SH-SY5Y (cell line): ENCODE measurements around the gene OBP2B.

Experiments used
- GATA2 ChIP-seq: IDR thresholded peaks from 2 replicates; pipeline ENCODE4 v1.6.1; 2011; ENCODE audit warnings: mild to moderate bottlenecking, low read depth, low read length
- GATA3 ChIP-seq: IDR thresholded peaks from 2 replicates; pipeline ENCODE4 v1.6.1; 2011; ENCODE audit warnings: low read depth, mild to moderate bottlenecking, low read length, moderate library complexity

DNA sequence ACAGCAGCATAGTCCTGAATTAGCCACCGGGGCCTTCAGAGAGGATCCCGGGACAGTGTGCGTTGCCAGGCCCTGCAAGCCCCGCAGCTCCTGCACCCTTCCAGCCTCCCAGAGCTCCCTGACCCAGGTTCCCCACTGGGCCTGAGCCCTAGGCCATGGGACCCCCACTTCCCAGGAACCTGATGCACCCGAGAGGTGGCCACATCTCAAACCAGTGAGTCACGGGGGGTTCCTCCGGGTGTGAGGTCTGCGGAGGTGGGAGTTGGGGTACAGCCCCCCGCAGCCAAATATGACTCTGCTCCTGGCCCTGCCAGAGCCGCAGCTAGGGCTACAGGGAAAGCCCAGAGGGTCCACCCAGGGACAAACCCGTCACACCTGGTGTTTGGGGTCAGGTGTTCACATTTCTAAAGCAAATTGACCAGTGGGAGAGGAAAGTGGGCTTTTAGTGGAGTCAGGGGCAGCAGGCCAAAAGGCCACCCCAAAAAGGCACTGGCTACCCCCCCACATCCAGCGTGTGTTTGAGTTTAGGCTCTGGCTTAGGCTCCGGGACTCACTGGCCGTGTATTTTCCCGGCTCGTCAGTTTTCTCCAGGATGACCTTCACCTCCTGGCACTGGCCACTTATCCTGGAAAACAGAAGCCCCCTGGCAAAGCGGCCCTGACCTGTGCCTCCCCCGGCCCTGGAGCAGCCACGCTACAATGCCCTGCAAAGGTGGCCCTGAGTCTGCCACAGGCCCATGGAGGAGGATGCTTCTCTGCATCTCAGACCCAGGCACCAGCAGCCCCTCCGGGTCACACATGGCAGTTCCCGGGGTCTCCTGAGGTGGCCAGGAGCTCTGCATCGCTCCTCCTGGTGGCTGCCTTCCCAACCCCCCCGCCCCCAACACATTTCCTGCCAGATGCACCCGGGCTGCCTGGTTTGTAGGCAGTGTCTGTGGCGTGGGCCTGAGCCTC, 17.4 kb upstream of the OBP2B start:
- TF ChIP-seq GATA2 (no peak), GATA3 (no peak)
